VCaP (cell line): ENCODE measurements around the gene GARNL3.
A peak's percentile ranks its signal among the peaks of the same experiment; 100 is the strongest.

Experiments used
- H3K27ac ChIP-seq: fragments of 450-650 bp; 2 replicates; pipeline ENCODE4 v1.5.1; 2017
- TF ChIP-seq, protein P1 (sequence below): fragments of 450-650 bp; conservative IDR thresholded peaks from 2 replicates; pipeline ENCODE4 v1.5.1; 2017; ENCODE audit warnings: mild to moderate bottlenecking, moderate library complexity

GARNL3 gene

DNA sequence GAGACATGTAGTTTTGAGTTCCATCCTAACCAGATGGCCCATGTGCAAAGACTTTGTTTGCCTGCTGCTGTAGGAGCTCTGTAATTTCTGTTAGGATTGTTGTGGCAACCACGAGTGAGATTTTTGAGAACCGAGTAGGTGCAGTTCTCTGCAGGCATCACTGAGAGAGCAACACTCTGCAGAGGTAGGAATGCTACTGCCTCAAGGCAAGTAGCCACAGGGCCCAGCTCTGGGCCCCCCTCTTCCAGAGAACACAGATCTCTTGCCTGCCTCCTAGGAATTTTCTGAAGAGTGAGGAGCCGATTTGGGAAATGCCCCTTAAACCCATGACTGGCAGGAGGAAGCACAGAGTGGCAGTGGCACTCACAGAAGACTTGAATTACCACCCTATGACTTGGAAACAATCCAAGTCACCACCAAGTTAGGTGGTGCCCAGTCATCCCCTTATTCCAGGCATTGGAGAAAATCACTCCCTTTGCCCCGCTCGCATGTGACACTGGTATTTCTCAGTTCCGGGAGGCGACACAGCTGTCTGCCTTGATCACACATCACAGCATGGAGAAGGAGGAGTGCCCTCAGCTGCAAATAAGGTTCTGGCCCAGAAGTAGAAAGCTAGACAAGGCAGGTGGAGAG lies 79.9 kb downstream of the GARNL3 start:
- no peak overlapping the region for H3K27ac ChIP-seq
- TF ChIP-seq, protein P1, sequence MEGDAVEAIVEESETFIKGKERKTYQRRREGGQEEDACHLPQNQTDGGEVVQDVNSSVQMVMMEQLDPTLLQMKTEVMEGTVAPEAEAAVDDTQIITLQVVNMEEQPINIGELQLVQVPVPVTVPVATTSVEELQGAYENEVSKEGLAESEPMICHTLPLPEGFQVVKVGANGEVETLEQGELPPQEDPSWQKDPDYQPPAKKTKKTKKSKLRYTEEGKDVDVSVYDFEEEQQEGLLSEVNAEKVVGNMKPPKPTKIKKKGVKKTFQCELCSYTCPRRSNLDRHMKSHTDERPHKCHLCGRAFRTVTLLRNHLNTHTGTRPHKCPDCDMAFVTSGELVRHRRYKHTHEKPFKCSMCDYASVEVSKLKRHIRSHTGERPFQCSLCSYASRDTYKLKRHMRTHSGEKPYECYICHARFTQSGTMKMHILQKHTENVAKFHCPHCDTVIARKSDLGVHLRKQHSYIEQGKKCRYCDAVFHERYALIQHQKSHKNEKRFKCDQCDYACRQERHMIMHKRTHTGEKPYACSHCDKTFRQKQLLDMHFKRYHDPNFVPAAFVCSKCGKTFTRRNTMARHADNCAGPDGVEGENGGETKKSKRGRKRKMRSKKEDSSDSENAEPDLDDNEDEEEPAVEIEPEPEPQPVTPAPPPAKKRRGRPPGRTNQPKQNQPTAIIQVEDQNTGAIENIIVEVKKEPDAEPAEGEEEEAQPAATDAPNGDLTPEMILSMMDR: no peak

DNA sequence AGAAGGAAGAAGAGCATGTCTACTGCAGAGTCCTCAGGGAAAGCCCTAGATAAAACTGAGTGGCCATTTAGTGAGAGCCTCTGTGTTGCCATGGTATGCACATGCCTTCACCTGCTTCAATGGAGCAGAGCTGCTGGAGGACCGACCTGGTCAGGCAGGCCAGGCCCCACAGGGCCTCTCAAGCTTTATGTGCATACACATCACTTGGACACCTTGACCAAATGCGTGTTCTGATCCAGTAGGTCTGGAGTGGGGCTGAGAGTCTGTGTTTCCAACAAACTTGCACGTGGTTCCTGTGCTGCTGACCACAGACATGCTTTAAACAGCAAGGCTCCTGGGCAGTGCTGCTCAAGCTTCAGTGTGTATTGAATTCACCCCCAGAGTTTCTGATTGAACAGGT lies 81.0 kb downstream of the GARNL3 start:
- TF ChIP-seq, protein P1: no peak

DNA sequence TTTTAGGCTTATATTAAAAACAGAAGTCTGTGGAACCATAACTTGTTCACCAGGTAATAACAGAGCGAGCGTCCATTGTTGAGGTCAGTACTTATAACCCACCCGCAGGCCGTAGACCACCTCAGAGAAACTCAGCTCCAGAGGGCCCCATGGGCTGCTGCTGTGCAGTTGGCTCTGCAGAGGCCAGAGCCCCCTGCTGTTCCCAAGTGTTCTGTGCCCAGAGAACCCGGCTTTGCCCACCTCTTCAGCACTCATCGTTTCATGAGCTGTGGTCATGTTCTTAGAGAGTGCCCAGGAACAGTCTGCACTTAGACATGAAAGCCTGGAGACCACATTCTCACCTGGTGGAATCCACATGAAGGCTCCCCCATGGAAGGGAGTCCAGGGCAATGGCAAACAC lies 82.0 kb downstream of the GARNL3 start:
- H3K27ac ChIP-seq: no peak overlapping the region
- TF ChIP-seq, protein P1: peak; percentile 57

More for the DNA sequence above, 81.0 kb downstream of the GARNL3 start:
- no peak overlapping the region for H3K27ac ChIP-seq

DNA sequence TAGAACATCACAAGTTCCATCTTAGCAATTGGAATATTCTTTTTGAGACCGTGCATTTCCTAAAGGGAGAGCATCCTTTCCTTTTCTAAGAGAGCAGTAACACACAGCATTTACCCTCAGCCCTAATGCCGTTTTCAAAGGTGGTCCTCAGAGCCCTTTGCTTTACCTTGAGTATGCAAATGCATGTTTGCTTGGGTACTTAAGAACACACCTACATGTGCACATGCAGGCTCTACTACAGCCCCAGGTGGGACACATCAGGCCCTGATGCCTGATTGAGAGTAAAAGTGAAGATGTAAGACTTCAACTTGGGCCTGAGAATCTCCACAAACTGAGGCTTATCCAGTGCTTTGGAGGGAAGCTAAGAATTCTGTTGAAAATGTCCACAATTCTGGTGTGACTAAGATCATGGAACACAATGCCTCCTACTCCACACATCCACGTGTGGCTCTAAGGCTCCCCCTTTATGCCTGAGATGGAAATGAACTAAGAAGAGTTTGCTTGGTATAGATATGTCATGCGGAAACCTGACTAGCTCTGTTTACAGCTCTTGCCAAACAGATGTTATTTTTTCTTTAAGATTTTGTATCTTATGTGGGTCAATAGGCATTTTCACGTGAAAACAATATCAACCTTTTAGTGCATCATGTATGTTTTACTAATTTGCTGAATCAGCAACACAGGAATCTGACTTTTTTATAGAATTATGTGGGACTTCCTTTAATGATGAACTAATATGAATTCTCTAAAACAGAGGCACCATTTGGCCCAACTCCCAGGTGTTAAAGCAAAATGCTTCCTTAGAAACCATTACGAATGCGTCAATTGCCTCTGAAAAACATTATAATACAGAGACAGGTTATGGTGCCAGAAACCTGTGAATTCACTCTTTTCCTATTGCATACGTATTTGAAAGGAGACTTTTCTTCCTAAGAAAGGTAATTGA lies 83.5 kb downstream of the GARNL3 start:
- no peak overlapping the region for H3K27ac ChIP-seq
- TF ChIP-seq, protein P1: peak; percentile 43

DNA sequence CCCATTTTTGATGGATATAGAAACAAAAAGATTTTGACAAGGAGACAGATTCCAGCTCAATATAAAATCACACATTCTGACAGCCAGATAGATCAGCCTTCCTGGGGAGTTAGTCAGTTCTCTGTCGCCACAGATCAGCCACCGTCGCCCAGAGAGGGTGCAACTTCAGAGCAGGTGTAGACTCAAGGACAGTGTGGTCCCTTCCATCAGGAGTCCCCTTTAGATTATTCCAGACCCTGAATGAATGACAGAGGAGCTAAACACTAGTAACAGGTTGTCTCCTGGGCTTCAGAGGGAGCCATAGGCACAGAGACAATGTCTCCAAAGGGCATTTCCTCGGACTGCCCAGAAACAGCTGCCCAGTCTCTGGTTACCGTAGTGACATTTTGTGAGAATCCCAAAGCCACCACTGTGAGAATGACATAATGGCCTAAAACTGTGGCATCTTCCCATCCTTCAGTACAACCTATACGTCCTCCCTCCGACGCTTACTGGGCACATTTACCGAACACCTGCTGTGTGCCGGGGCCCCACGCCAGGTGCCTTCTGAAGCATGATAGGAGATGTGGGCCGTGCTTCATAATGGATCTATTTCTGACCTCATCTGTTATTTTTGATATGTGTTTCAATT lies 85.0 kb downstream of the GARNL3 start:
- TF ChIP-seq, protein P1: no peak

DNA sequence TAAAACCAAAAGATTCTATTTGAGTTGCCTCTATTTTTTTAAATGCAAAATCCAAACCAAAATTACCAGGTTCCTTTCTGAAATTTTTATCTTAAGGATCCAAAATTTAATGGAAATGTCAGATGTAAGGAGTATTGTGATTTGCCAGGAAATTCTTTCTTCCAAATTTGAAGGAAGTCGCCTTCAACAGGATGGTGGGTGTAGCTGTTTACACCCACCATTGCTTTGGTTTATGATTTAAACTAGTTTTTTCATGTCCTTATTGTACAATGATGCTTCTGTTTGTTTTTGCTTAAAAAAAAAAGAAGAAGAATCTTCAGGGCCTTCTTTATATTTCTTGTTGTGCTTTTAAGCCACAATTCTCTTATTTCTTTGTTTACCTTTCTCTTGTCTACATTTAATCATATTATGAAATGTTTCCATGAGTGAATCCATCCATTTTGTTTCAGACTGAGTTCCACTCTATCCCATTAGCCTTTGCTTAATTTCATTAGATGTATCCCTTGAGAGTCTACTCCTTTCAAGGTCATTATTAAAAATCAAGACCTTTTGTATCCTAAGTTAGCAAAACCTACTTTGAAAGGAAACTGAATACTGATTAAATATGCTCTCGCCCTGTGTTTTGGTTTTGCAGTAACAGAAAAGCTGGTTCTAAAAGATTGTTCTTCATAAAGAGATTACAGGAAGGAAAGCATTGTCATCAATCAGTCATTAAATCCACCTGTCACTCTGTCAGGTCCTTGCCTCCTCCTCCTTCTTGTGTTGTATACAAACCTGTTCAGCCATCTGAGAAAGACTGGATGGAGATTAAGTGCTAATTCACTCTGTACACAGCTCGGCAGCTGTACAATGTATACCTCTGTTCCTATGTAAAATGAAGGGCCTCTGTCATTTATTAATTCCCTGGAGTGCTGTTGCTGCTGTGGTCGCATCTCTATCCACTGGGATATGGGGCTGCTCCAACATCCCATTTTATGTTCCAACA lies 86.9 kb downstream of the GARNL3 start:
- TF ChIP-seq, protein P1: no peak
- no peak overlapping the region for H3K27ac ChIP-seq

More for the DNA sequence above, 85.0 kb downstream of the GARNL3 start:
- H3K27ac ChIP-seq: no peak overlapping the region
